WTC11 (cell line): ENCODE data around the gene DYSF. TPM values are rescaled to one million over a fixed set of nuclear protein-coding genes. Genes with fewer than 3 reads are reported as not detected.

Source experiments
- ATAC-seq: fragments of 200-7000 bp; cut with Tn5 transposase; 2 replicates; pipeline ENCODE4 v1.10.0; 2021; ENCODE audit warnings: mild to moderate bottlenecking, moderate library complexity
- CTCF ChIA-PET: fragments of 300-600 bp; sonication (Branson Sonifier 250); formaldehyde crosslinking; loops from one replicate; lab custom pipeline; 2021; ENCODE audit warnings: antibody characterized with exemption; lab: Charles Lee
- POLR2A ChIA-PET: fragments of 350-600 bp; sonication (Branson Sonifier 250); formaldehyde crosslinking; loops from one replicate; lab custom pipeline; 2021; ENCODE audit warnings: antibody characterized with exemption; lab: Charles Lee
- DNase-seq: peaks from one replicate; pipeline ENCODE4 v3.0.0; 2021; ENCODE audit warnings: low spot score
- H3K27ac Mint-ChIP-seq: 2 replicates; pipeline ENCODE4 v1.8.0; 2021; ENCODE audit warnings: mixed read lengths
- H3K27me3 Mint-ChIP-seq: 2 replicates; pipeline ENCODE4 v1.8.0; 2021; ENCODE audit warnings: low read depth, mild to moderate bottlenecking, moderate library complexity, mixed read lengths
- H3K36me3 Mint-ChIP-seq: 2 replicates; pipeline ENCODE4 v1.8.0; 2021; ENCODE audit warnings: mixed read lengths
- H3K4me1 Mint-ChIP-seq: 2 replicates; pipeline ENCODE4 v1.8.0; 2022; ENCODE audit warnings: mixed read lengths
- H3K4me3 Mint-ChIP-seq: 2 replicates; pipeline ENCODE4 v1.8.0; 2021; ENCODE audit warnings: mild to moderate bottlenecking, moderate library complexity, mixed read lengths
- H3K9me3 Mint-ChIP-seq: 2 replicates; pipeline ENCODE4 v1.8.0; 2021; ENCODE audit warnings: mixed read lengths
- CBFB ChIP-seq: sonication (generic); formaldehyde crosslinking; IDR thresholded peaks from 2 replicates; pipeline ENCODE4 v1.8.1; 2022; ENCODE audit warnings: mild to moderate bottlenecking, low read depth, missing genetic modification reagents
- CREB1 ChIP-seq: sonication (generic); formaldehyde crosslinking; IDR thresholded peaks from 2 replicates; pipeline ENCODE4 v1.8.0; 2023; ENCODE audit warnings: mild to moderate bottlenecking, missing genetic modification reagents
- FOXP4 ChIP-seq: sonication (generic); formaldehyde crosslinking; IDR thresholded peaks from 2 replicates; pipeline ENCODE4 v1.8.0; 2022; ENCODE audit warnings: mild to moderate bottlenecking, missing genetic modification reagents
- GABPB1 ChIP-seq: sonication (generic); formaldehyde crosslinking; IDR thresholded peaks from 2 replicates; pipeline ENCODE4 v1.8.1; 2023; ENCODE audit warnings: mild to moderate bottlenecking, missing genetic modification reagents
- IRF1 ChIP-seq: sonication (generic); formaldehyde crosslinking; IDR thresholded peaks from 2 replicates; pipeline ENCODE4 v1.8.0; 2023; ENCODE audit warnings: missing genetic modification reagents
- NR3C1 ChIP-seq: sonication (generic); formaldehyde crosslinking; conservative IDR thresholded peaks from 2 replicates; pipeline ENCODE4 v1.8.1; 2023; ENCODE audit warnings: low read depth, mild to moderate bottlenecking, missing genetic modification reagents
- PREB ChIP-seq: sonication (generic); formaldehyde crosslinking; IDR thresholded peaks from 2 replicates; pipeline ENCODE4 v1.8.1; 2022; ENCODE audit warnings: mild to moderate bottlenecking, missing genetic modification reagents, moderate library complexity, borderline replicate concordance
- RORB ChIP-seq: fragments of 250-450 bp; sonication (Bioruptor Pico); IDR thresholded peaks from 2 replicates; pipeline ENCODE4 v1.9.0; 2021; ENCODE audit warnings: mild to moderate bottlenecking
- TEAD1 ChIP-seq: sonication (generic); formaldehyde crosslinking; IDR thresholded peaks from 2 replicates; pipeline ENCODE4 v1.8.0; 2022; ENCODE audit warnings: mild to moderate bottlenecking, missing genetic modification reagents
- USF2 ChIP-seq: sonication (generic); formaldehyde crosslinking; IDR thresholded peaks from 2 replicates; pipeline ENCODE4 v1.8.1; 2023; ENCODE audit warnings: mild to moderate bottlenecking, missing genetic modification reagents, moderate library complexity
- ZNF281 ChIP-seq: sonication (generic); formaldehyde crosslinking; IDR thresholded peaks from 2 replicates; pipeline ENCODE4 v1.8.0; 2023; ENCODE audit warnings: mild to moderate bottlenecking, missing genetic modification reagents
- ZNF423 ChIP-seq: fragments of 250-450 bp; sonication (Bioruptor Pico); IDR thresholded peaks from 2 replicates; pipeline ENCODE4 v2.1.2; 2022; ENCODE audit warnings: mild to moderate bottlenecking, moderate library complexity
- total RNA-seq: library from RNA; stranded (reverse); gene quantifications from 3 replicates; pipeline ENCODE4 v1.2.3, GENCODE V29; 2021

The DYSF gene
- total RNA-seq, 1 experiment from 2014 or later, result 14.8 TPM

- TF ChIP-seq USF2 (CRISPR knock-in tag), result no peak
- TF ChIP-seq CREB1 (CRISPR knock-in tag), result no peak
- TF ChIP-seq ZNF281 (CRISPR knock-in tag), result no peak
- TF ChIP-seq ZNF423 (CRISPR knock-in tag), result no peak
- TF ChIP-seq IRF1, result no peak
- no peak for TF ChIP-seq CBFB
- TF ChIP-seq, all 79 proteins: peak for 0
Observed at GRCh38 chr2:71671895-71672825, 218.8 kb downstream of the DYSF start (continued).

- Mint-ChIP-seq H3K27ac (no peak overlapping the region), H3K27me3 (no peaks in the 10 kb centered on the region), H3K4me3 (no peak overlapping the region), H3K36me3 (peaks cover 8% of the 10 kb centered on the region; the same call in 1 of the 2 replicates), H3K9me3 (no peaks in the 10 kb centered on the region)
- no peak for ATAC-seq
- POLR2A ChIA-PET, result no interaction called here
- no peak for TF ChIP-seq RORB (CRISPR knock-in tag)
- TF ChIP-seq TEAD1, result no peak
- TF ChIP-seq FOXP4, result no peak
- TF ChIP-seq PREB (CRISPR knock-in tag), result no peak
- no peak for TF ChIP-seq NR3C1 (CRISPR knock-in tag)
- TF ChIP-seq GABPB1 (CRISPR knock-in tag), result no peak
- TF ChIP-seq, all 79 proteins: peak for 0
- no peak for DNase-seq
- CTCF ChIA-PET, result interaction anchor here (1.0 to 2.3 kb wide), 8 partner anchors 12 to 442 kb away, joined by 3 to 16 read pairs (median 4); no protein-coding TSS in a partner anchor
- no peaks in the 10 kb centered on the region for H3K4me1 Mint-ChIP-seq
Observed at GRCh38 chr2:71672826-71673795, 219.8 kb downstream of the DYSF start.
